ENCODE results near the gene LDB3.
"Not testable (repeated sequence)": the region's sequence is repeated elsewhere in the genome, so short reads cannot be mapped to it uniquely, and the experiment has no call there.

Gene LDB3

GRCh38 chr10:86668297-86669165 lies at the start of gene LDB3:
LDB3 (plus strand) TSS chr10:86668511; CDS start chr10:86668692, 181 bp downstream.
- DNase-seq = no peak

- no peak for DNase-seq
Observed at GRCh38 chr10:86628311-86628710, 40.0 kb upstream of the LDB3 start.

- DNase-seq = no peak
Observed at GRCh38 chr10:86630079-86630478, 38.2 kb upstream of the LDB3 start.

- DNase-seq = no peak
Observed at GRCh38 chr10:86632009-86632800, 36.1 kb upstream of the LDB3 start.

GRCh38 chr10:86632951-86633350 lies 35.4 kb upstream of the LDB3 start:
- no peak for DNase-seq

GRCh38 chr10:86635402-86635801 lies 32.9 kb upstream of the LDB3 start:
- DNase-seq = no peak

GRCh38 chr10:86636311-86636710 lies 32.0 kb upstream of the LDB3 start:
- DNase-seq = no peak

GRCh38 chr10:86642021-86642420 lies 26.3 kb upstream of the LDB3 start:
- no peak for DNase-seq

- DNase-seq = no peak
Observed at GRCh38 chr10:86642499-86642898, 25.8 kb upstream of the LDB3 start.

GRCh38 chr10:86644152-86644793 lies 24.0 kb upstream of the LDB3 start:
- no peak for DNase-seq

GRCh38 chr10:86644794-86645445 lies 23.4 kb upstream of the LDB3 start:
- no peak for DNase-seq

GRCh38 chr10:86645621-86646165 lies 22.6 kb upstream of the LDB3 start:
- not testable (repeated sequence) for DNase-seq

GRCh38 chr10:86646532-86646931 lies 21.8 kb upstream of the LDB3 start:
- no peak for DNase-seq

- DNase-seq = no peak
Observed at GRCh38 chr10:86646933-86647332, 21.4 kb upstream of the LDB3 start.

GRCh38 chr10:86647773-86648703 lies 20.3 kb upstream of the LDB3 start:
- DNase-seq = no peak

- DNase-seq = no peak
Observed at GRCh38 chr10:86648704-86649427, 19.4 kb upstream of the LDB3 start.

- no peak for DNase-seq
Observed at GRCh38 chr10:86649471-86650150, 18.7 kb upstream of the LDB3 start.

GRCh38 chr10:86650151-86650550 lies 18.2 kb upstream of the LDB3 start:
- no peak for DNase-seq

- DNase-seq = no peak
Observed at GRCh38 chr10:86651021-86651471, 17.3 kb upstream of the LDB3 start.

Data from cortex of kidney (tissue), 1 donor.